DND-41 (cell line): ENCODE measurements around the gene BCL2L1.
A peak's percentile ranks its signal among the peaks of the same experiment; 100 is the strongest.

Source experiments
- ATAC-seq: fragments of 200-7000 bp; cut with Tn5 transposase; 3 replicates; pipeline ENCODE4 v1.9.1; 2021; ENCODE audit warnings: low read depth; ENCODE audit not compliant: insufficient read depth
- DNase-seq: peaks from one replicate; pipeline ENCODE4 v3.0.0-alpha.2; 2020
- H2AFZ ChIP-seq: 2 replicates; pipeline ENCODE4 v1.6.0; 2012; ENCODE audit warnings: low read depth, low read length
- H3K27ac ChIP-seq: 2 replicates; pipeline ENCODE4 v1.5.1; 2012; ENCODE audit warnings: low read length, inconsistent platforms
- H3K27me3 ChIP-seq: fragments of 200-600 bp; sonication (generic); 2 replicates; pipeline ENCODE4 v1.6.0; 2012; ENCODE audit warnings: low read length, mild to moderate bottlenecking, inconsistent platforms; ENCODE audit not compliant: insufficient read depth, poor library complexity
- H3K36me3 ChIP-seq: 2 replicates; pipeline ENCODE4 v1.5.1; 2012; ENCODE audit warnings: low read length, inconsistent platforms; ENCODE audit not compliant: insufficient read depth
- H3K4me1 ChIP-seq: 2 replicates; pipeline ENCODE4 v1.5.1; 2012; ENCODE audit warnings: mild to moderate bottlenecking, low read length; ENCODE audit not compliant: insufficient read depth
- H3K4me2 ChIP-seq: 2 replicates; pipeline ENCODE4 v1.6.0; 2012; ENCODE audit warnings: mild to moderate bottlenecking, moderate library complexity, low read length, inconsistent platforms; ENCODE audit not compliant: insufficient read depth
- H3K4me3 ChIP-seq, 2 experiments: fragments of 200-600 bp in 1 of 2; shearing (Covaris generic) in 1 of 2; 2 replicates each; pipeline ENCODE4 v1.5.1; 2012 to 2016; ENCODE audit warnings: inconsistent platforms in 2 of 2, low read length in 2 of 2, mild to moderate bottlenecking in 2 of 2, low read depth in 1 of 2, moderate library complexity in 1 of 2
- H3K79me2 ChIP-seq: 2 replicates; pipeline ENCODE4 v1.6.0; 2012; ENCODE audit warnings: low read length, inconsistent platforms; ENCODE audit not compliant: insufficient read depth
- H3K9ac ChIP-seq: 2 replicates; pipeline ENCODE4 v1.6.0; 2012; ENCODE audit warnings: low read depth, mild to moderate bottlenecking, inconsistent platforms, low read length, moderate library complexity
- H3K9me3 ChIP-seq: 2 replicates; pipeline ENCODE4 v1.5.1; 2012; ENCODE audit warnings: low read length, moderate library complexity, mild to moderate bottlenecking, inconsistent platforms; ENCODE audit not compliant: insufficient read depth, severe bottlenecking
- H4K20me1 ChIP-seq: 2 replicates; pipeline ENCODE4 v1.6.0; 2012; ENCODE audit warnings: low read length; ENCODE audit not compliant: insufficient read depth
- EZH2 ChIP-seq: IDR thresholded peaks from 3 replicates; pipeline ENCODE4 v1.6.1; 2012; ENCODE audit warnings: borderline replicate concordance, low read depth, mild to moderate bottlenecking, moderate library complexity, low read length, inconsistent platforms; ENCODE audit not compliant: severe bottlenecking
- TF ChIP-seq, protein P1 (sequence below): IDR thresholded peaks from 2 replicates; pipeline ENCODE4 v1.5.1; 2012; ENCODE audit warnings: borderline replicate concordance, low read length, moderate library complexity, mild to moderate bottlenecking; ENCODE audit not compliant: poor library complexity, severe bottlenecking; ENCODE audit errors: extremely low read depth

The BCL2L1 gene

DNA sequence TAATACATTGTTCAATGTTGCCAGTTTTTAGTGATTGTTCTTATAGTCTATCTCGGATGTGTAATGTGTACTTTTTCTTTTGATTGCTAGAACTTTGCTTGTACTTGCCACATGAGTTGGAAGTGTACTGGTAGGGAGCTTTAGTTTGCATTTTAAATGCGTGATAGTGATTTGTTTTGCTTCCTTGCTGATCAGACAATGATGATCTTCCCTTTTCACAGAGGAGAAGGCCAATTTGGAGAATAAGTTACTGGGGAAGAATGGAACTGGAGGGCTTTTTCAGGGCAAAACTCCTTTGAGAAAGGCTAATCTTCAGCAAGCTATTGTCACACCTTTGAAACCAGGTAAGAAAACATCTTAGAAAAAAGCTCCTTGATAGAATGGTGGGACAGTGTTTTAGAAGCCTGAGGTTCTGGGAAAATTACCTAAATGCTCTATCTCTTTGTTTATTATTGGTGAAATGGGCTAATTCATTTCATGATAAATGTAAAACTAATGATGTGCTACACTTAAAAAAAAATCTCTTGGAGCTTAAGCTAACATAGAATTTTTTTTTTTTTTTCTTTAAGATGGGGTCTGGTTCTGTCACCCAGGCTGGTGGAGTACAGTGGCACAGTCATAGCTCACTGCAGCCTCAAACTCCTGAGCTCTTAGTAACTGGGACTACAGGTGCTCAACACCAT lies 37.3 kb upstream of the BCL2L1 start:
- Histone ChIP-seq H3K4me2 (no peak overlapping the region), H3K4me1 (no peaks in the 10 kb centered on the region), H2AFZ (no peak overlapping the region), H3K36me3 (peaks cover 94% of the 10 kb centered on the region), H4K20me1 (peaks cover 47% of the 10 kb centered on the region; the same call in 1 of the 2 replicates), H3K27me3 (no peaks in the 10 kb centered on the region), H3K4me3 (no peak overlapping the region), H3K79me2 (peaks cover 97% of the 10 kb centered on the region), H3K9ac (no peak overlapping the region), H3K27ac (no peak overlapping the region), H3K9me3 (no peaks in the 10 kb centered on the region)
- TF ChIP-seq EZH2 = no peak
- TF ChIP-seq, protein P1, sequence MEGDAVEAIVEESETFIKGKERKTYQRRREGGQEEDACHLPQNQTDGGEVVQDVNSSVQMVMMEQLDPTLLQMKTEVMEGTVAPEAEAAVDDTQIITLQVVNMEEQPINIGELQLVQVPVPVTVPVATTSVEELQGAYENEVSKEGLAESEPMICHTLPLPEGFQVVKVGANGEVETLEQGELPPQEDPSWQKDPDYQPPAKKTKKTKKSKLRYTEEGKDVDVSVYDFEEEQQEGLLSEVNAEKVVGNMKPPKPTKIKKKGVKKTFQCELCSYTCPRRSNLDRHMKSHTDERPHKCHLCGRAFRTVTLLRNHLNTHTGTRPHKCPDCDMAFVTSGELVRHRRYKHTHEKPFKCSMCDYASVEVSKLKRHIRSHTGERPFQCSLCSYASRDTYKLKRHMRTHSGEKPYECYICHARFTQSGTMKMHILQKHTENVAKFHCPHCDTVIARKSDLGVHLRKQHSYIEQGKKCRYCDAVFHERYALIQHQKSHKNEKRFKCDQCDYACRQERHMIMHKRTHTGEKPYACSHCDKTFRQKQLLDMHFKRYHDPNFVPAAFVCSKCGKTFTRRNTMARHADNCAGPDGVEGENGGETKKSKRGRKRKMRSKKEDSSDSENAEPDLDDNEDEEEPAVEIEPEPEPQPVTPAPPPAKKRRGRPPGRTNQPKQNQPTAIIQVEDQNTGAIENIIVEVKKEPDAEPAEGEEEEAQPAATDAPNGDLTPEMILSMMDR = no peak
- ATAC-seq (no peak), DNase-seq (no peak)

DNA sequence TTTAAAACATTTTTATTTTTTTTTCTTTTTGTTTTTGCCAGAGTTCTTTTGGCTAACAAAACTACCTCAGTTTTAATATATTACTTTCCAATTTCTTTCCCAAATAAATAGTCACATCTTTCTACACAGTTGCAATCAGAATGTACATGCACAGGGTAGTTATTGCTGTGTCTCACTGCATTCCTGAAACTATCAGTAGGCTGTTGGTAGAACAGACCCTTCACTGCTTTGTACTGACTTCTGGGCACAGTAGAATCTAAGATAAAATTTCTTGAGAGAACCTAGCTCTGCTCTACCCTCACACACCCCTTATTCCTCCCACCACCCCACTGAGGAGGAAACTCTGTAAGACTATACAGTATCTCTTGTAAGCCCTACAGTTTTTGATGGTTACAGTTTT lies 36.3 kb upstream of the BCL2L1 start:
- no peak overlapping the region for H3K27ac ChIP-seq
- TF ChIP-seq, protein P1 = no peak
- no peak for TF ChIP-seq EZH2
- no peaks in the 10 kb centered on the region for H3K4me1 ChIP-seq
- H3K79me2 ChIP-seq = peaks cover 97% of the 10 kb centered on the region
- H3K9ac ChIP-seq = no peak overlapping the region
- H2AFZ ChIP-seq = no peak overlapping the region
- no peak overlapping the region for H3K4me3 ChIP-seq
- no peak for DNase-seq
- peaks cover 94% of the 10 kb centered on the region for H3K36me3 ChIP-seq
- peak; percentile 22; the same call in 1 of the 3 replicates for ATAC-seq
- H4K20me1 ChIP-seq = peaks cover 44% of the 10 kb centered on the region
- H3K9me3 ChIP-seq = no peaks in the 10 kb centered on the region
- H3K27me3 ChIP-seq = no peaks in the 10 kb centered on the region
- H3K4me2 ChIP-seq = no peak overlapping the region

DNA sequence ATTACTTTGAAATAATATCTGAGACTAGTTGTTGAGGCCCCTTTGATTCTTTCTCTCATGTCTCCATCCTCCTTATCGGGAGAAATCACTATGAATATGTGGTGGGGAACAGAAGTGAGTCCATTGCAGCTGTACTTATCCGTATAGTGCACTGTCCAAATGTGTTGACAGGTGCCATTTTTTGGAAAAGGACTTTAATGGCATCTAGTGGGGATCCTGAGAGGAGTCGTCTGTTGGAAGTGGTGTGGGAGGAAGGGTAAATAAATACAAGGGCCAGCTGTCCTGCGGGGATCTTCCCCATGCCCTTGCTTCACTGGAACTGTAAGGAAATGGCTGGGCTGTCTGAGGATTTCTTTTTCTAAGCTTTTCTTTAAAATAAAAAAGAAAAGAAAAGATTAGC lies 35.9 kb upstream of the BCL2L1 start:
- Histone ChIP-seq H3K36me3 (peaks cover 94% of the 10 kb centered on the region), H2AFZ (no peak overlapping the region), H3K4me1 (no peaks in the 10 kb centered on the region), H3K27ac (no peak overlapping the region), H3K27me3 (no peaks in the 10 kb centered on the region), H3K4me2 (no peak overlapping the region), H3K9ac (no peak overlapping the region), H3K79me2 (peaks cover 98% of the 10 kb centered on the region), H4K20me1 (peaks cover 44% of the 10 kb centered on the region), H3K4me3 (no peak overlapping the region), H3K9me3 (no peaks in the 10 kb centered on the region)
- ATAC-seq (no peak), DNase-seq (no peak)
- TF ChIP-seq, protein P1 = no peak
- TF ChIP-seq EZH2 = no peak

DNA sequence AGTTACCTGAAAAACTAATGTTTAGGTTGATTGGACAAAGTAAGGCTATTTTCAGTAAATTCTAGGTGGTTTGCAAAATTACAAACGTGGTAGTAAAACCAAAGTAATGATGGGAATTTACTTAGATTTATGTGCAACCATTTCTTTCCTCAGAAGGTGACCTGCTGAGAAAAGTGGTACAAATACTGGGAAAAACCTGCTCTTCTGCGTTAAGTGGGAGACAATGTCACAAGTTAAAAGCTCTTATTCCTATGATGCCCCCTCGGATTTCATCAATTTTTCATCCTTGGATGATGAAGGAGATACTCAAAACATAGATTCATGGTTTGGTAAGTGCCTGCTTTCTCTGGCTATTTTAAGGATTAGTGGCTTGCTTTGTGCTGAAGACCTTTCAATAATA lies 34.6 kb upstream of the BCL2L1 start:
- H3K4me2 ChIP-seq = no peak overlapping the region
- no peaks in the 10 kb centered on the region for H3K9me3 ChIP-seq
- H3K79me2 ChIP-seq = peaks cover 98% of the 10 kb centered on the region
- H4K20me1 ChIP-seq = peaks cover 48% of the 10 kb centered on the region
- H3K27me3 ChIP-seq = no peaks in the 10 kb centered on the region
- ATAC-seq = no peak
- H3K9ac ChIP-seq = no peak overlapping the region
- no peak for DNase-seq
- no peak overlapping the region for H3K27ac ChIP-seq
- H3K36me3 ChIP-seq = peaks cover 95% of the 10 kb centered on the region
- no peaks in the 10 kb centered on the region for H3K4me1 ChIP-seq
- H3K4me3 ChIP-seq = no peak overlapping the region
- no peak for TF ChIP-seq EZH2
- TF ChIP-seq, protein P1 = no peak
- no peak overlapping the region for H2AFZ ChIP-seq
